ENCODE data around the gene IGF2BP2.

IGF2BP2 gene

GRCh38 chr3:185847506-185847905 lies 22.7 kb upstream of the IGF2BP2 start:
- no peak for ATAC-seq

GRCh38 chr3:185846037-185846436 lies 21.2 kb upstream of the IGF2BP2 start:
- no peak for ATAC-seq
- TF ChIP-seq ZC3H10 (CRISPR knock-in tag; IDR thresholded peaks at IDR 0.05): no peak
- TF ChIP-seq POU6F1 (CRISPR knock-in tag; IDR thresholded peaks at IDR 0.05; ENCODE audit: borderline replicate concordance, low read depth): no peak
- no peak for TF ChIP-seq TSHZ2 (CRISPR knock-in tag; IDR thresholded peaks at IDR 0.05)

More at GRCh38 chr3:185847506-185847905, 22.7 kb upstream of the IGF2BP2 start:
- TF ChIP-seq BACH2 (CRISPR knock-in tag; IDR thresholded peaks at IDR 0.05; ENCODE audit: borderline replicate concordance): no peak
- no peak for TF ChIP-seq SNAI2 (CRISPR knock-in tag; IDR thresholded peaks at IDR 0.05)
- TF ChIP-seq ZNF8 (CRISPR knock-in tag; IDR thresholded peaks at IDR 0.05): no peak
- no peak for TF ChIP-seq ISL1 (CRISPR knock-in tag; IDR thresholded peaks at IDR 0.05)
- no peak for TF ChIP-seq ARNTL (CRISPR knock-in tag; IDR thresholded peaks at IDR 0.05; ENCODE audit: borderline replicate concordance, low read depth)
- TF ChIP-seq ZNF565 (CRISPR knock-in tag; conservative IDR thresholded peaks at IDR 0.05; ENCODE audit: low read depth): no peak
- TF ChIP-seq ZC3H10 (CRISPR knock-in tag; IDR thresholded peaks at IDR 0.05): no peak
- TF ChIP-seq ZNF70 (CRISPR knock-in tag; IDR thresholded peaks at IDR 0.05): no peak
- no peak for TF ChIP-seq TCF4 (CRISPR knock-in tag; IDR thresholded peaks at IDR 0.05; ENCODE audit: borderline replicate concordance)

- TF ChIP-seq GLIS3 (CRISPR knock-in tag; IDR thresholded peaks at IDR 0.05) (no peak), ZNF565 (CRISPR knock-in tag; conservative IDR thresholded peaks at IDR 0.05; ENCODE audit: low read depth) (no peak), CREB5 (CRISPR knock-in tag; IDR thresholded peaks at IDR 0.05; ENCODE audit: low read depth) (no peak), TSHZ2 (CRISPR knock-in tag; IDR thresholded peaks at IDR 0.05) (no peak), ARNTL (CRISPR knock-in tag; IDR thresholded peaks at IDR 0.05; ENCODE audit: borderline replicate concordance, low read depth) (no peak)
- no peak for ATAC-seq
Observed at GRCh38 chr3:185844051-185844450, 19.2 kb upstream of the IGF2BP2 start.

- TF ChIP-seq ZFP3 (CRISPR knock-in tag; IDR thresholded peaks at IDR 0.05): no peak
- no peak for TF ChIP-seq POU6F1 (CRISPR knock-in tag; IDR thresholded peaks at IDR 0.05; ENCODE audit: borderline replicate concordance, low read depth)
- TF ChIP-seq TOX (CRISPR knock-in tag; IDR thresholded peaks at IDR 0.05; ENCODE audit: borderline replicate concordance): no peak
- TF ChIP-seq RARB (CRISPR knock-in tag; IDR thresholded peaks at IDR 0.05): no peak
- ATAC-seq: no peak
Observed at GRCh38 chr3:185843635-185844034, 18.8 kb upstream of the IGF2BP2 start.

Measured in SK-N-SH treated with all-trans-retinoic acid at 6 μM for 48 hours (cell line).